CD4-positive, alpha-beta T cell (primary cell): ENCODE data around the gene CEP131. TPM values are rescaled to one million over a fixed set of nuclear protein-coding genes. Genes with fewer than 3 reads are reported as not detected.
A peak's percentile ranks its signal among the peaks of the same experiment; 100 is the strongest.
"Not testable (repeated sequence)": the region's sequence is repeated elsewhere in the genome, so short reads cannot be mapped to it uniquely, and the experiment has no call there.

Source experiments
- ATAC-seq: fragments of 200-7000 bp; cut with Tn5 transposase; one replicate; pipeline ENCODE4 v1.10.0; 2022; ENCODE audit warnings: mild to moderate bottlenecking; ENCODE audit not compliant: poor library complexity
- CTCF ChIA-PET: fragments of 350-600 bp; sonication (Branson Sonifier 250); formaldehyde crosslinking; loops from one replicate; lab custom pipeline; 2021; ENCODE audit warnings: antibody characterized with exemption, inconsistent platforms; lab: Charles Lee
- POLR2A ChIA-PET: fragments of 350-600 bp; sonication (Branson Sonifier 250); formaldehyde crosslinking; loops from one replicate; lab custom pipeline; 2021; ENCODE audit warnings: antibody characterized with exemption, inconsistent platforms; lab: Charles Lee
- DNase-seq, 14 experiments: peaks; one replicate each; pipeline ENCODE4 v3.0.0-alpha.2; 2013 to 2020; ENCODE audit warnings: mixed read lengths in 2 of 14
- H3K27ac ChIP-seq, 2 donors: one replicate each; pipeline versions ENCODE4 v1.5.1 to v1.7.0; 2013; ENCODE audit warnings: low read length in 2 of 2, low read depth in 1 of 2, mild to moderate bottlenecking in 1 of 2
- H3K27me3 ChIP-seq, 2 experiments: 1 replicate in 1 of 2; 2 replicates in 1 of 2; pipeline versions ENCODE4 v1.6.1 to v1.7.0; 2013; ENCODE audit warnings: low read length in 2 of 2, control low read depth in 1 of 2, mild to moderate bottlenecking in 1 of 2, moderate library complexity in 1 of 2; ENCODE audit not compliant: insufficient read depth in 2 of 2, control insufficient read depth in 1 of 2
- H3K36me3 ChIP-seq: one replicate; pipeline ENCODE4 v1.6.1; 2013; ENCODE audit warnings: low read length, control low read depth; ENCODE audit not compliant: insufficient read depth
- H3K4me1 ChIP-seq: one replicate; pipeline ENCODE4 v1.6.1; 2013; ENCODE audit warnings: low read length, control low read depth; ENCODE audit not compliant: insufficient read depth
- H3K4me3 ChIP-seq: one replicate; pipeline ENCODE4 v1.5.1; 2013; ENCODE audit warnings: mild to moderate bottlenecking, low read length, moderate library complexity
- H3K9me3 ChIP-seq, 2 experiments: 1 replicate in 1 of 2; 2 replicates in 1 of 2; pipeline versions ENCODE4 v1.6.1 to v1.7.0; 2013; ENCODE audit warnings: low read length in 2 of 2, mild to moderate bottlenecking in 2 of 2, control low read depth in 1 of 2, moderate library complexity in 1 of 2; ENCODE audit not compliant: control insufficient read depth in 1 of 2, insufficient read depth in 1 of 2
- H3K27ac Mint-ChIP-seq: one replicate; pipeline ENCODE4 v1.8.0; 2020; ENCODE audit warnings: mixed read lengths
- H3K27me3 Mint-ChIP-seq: one replicate; pipeline ENCODE4 v1.8.0; 2021; ENCODE audit warnings: mixed read lengths
- H3K36me3 Mint-ChIP-seq: one replicate; pipeline ENCODE4 v1.8.0; 2021; ENCODE audit warnings: low read depth, mixed read lengths
- H3K4me1 Mint-ChIP-seq: one replicate; pipeline ENCODE4 v1.8.0; 2021; ENCODE audit warnings: low read depth, mixed read lengths
- H3K4me3 Mint-ChIP-seq: one replicate; pipeline ENCODE4 v1.8.0; 2020; ENCODE audit warnings: mild to moderate bottlenecking, mixed read lengths
- H3K9me3 Mint-ChIP-seq: one replicate; pipeline ENCODE4 v1.8.0; 2020; ENCODE audit warnings: mixed read lengths
- CTCF ChIP-seq: fragments of 200-600 bp; IDR thresholded peaks from one replicate; pipeline ENCODE4 v1.8.0; 2022; ENCODE audit warnings: antibody characterized with exemption, mild to moderate bottlenecking
- intact Hi-C, 2 experiments: fragments of 100-400 bp; cut with DNase I in 1 of 2; cut with micrococcal nuclease in 1 of 2; formaldehyde crosslinking; loops; one replicate each; pipeline versions ENCODE4 v1.15.1 to v1.9.0; 2023 to 2025; cut with DNase I, micrococcal nuclease
- total RNA-seq, 174 experiments: library from RNA in 2 of 174; stranded (reverse) in 2 of 174; gene quantifications; one replicate each; pipeline ENCODE4 v1.2.3 and lab custom pipeline; 2021 to 2026

CEP131 gene
- total RNA-seq, 2 experiments from 2014 or later: 11.2 to 12.3 TPM

GRCh38 chr17:81156866-81157805 is 65.6 kb downstream of the CEP131 start:
- DNase-seq (no peak), ATAC-seq (no peak)
- ChIA-PET POLR2A (no interaction called here), CTCF (no interaction called here)
- H3K27ac Mint-ChIP-seq: no peak overlapping the region
- Histone ChIP-seq H3K27me3 (peaks cover 4 to 9% of the 10 kb centered on the region in 2 experiments), H3K9me3 (peaks cover 0 to 7% of the 10 kb centered on the region in 2 experiments), H3K36me3 (no peaks in the 10 kb centered on the region), H3K4me1 (peaks cover 11% of the 10 kb centered on the region), H3K4me3 (no peak overlapping the region), H3K27ac (no peak overlapping the region)
- intact Hi-C loops: no loop called here
- no peaks in the 10 kb centered on the region for H3K36me3 Mint-ChIP-seq
- H3K4me3 Mint-ChIP-seq: no peak overlapping the region
- H3K9me3 Mint-ChIP-seq: no peaks in the 10 kb centered on the region
- no peaks in the 10 kb centered on the region for H3K4me1 Mint-ChIP-seq
- peaks cover 7% of the 10 kb centered on the region for H3K27me3 Mint-ChIP-seq
- TF ChIP-seq CTCF: no peak

GRCh38 chr17:81154961-81155360 is 67.8 kb downstream of the CEP131 start:
- Mint-ChIP-seq H3K4me3 (no peak overlapping the region), H3K27me3 (peaks cover 6% of the 10 kb centered on the region), H3K36me3 (no peaks in the 10 kb centered on the region), H3K4me1 (no peaks in the 10 kb centered on the region), H3K9me3 (no peaks in the 10 kb centered on the region), H3K27ac (no peak overlapping the region)
- no peak overlapping the region for H3K27ac ChIP-seq
- no peak overlapping the region for H3K4me3 ChIP-seq
- no peaks in the 10 kb centered on the region for H3K9me3 ChIP-seq
- H3K36me3 ChIP-seq: no peaks in the 10 kb centered on the region
- H3K4me1 ChIP-seq: peaks cover 6% of the 10 kb centered on the region
- ChIA-PET CTCF (no interaction called here), POLR2A (no interaction called here)
- ATAC-seq (no peak), DNase-seq (peak in 2 of 14 experiments; percentile 37 to 56)
- TF ChIP-seq CTCF: no peak
- intact Hi-C loops: no loop called here
- H3K27me3 ChIP-seq: no peaks in the 10 kb centered on the region

- POLR2A ChIA-PET, H3K4me3 Mint-ChIP-seq, ATAC-seq, H3K27ac Mint-ChIP-seq, H3K4me1 ChIP-seq, H3K4me3 ChIP-seq, H3K9me3 Mint-ChIP-seq, intact Hi-C loops, H3K9me3 ChIP-seq, H3K36me3 ChIP-seq, CTCF ChIA-PET, H3K4me1 Mint-ChIP-seq, H3K36me3 Mint-ChIP-seq, H3K27ac ChIP-seq, DNase-seq, H3K27me3 Mint-ChIP-seq, H3K27me3 ChIP-seq: not testable (repeated sequence)
Observed at GRCh38 chr17:81154016-81154415, 68.7 kb downstream of the CEP131 start.
